A549 treated with dexamethasone at 1 μM for 4 hours (cell line): ENCODE measurements around the gene INO80D. TPM values are rescaled to one million over a fixed set of nuclear protein-coding genes. Genes with fewer than 3 reads are reported as not detected.

Source experiments
- total RNA-seq: library from RNA; stranded (reverse); fragments of 200-300 nt; extraction: Qiagen RNA extraction; gene quantifications from 5 replicates; pipeline ENCODE4 v1.2.3, GENCODE V29; 2022

The INO80D gene, protein sequence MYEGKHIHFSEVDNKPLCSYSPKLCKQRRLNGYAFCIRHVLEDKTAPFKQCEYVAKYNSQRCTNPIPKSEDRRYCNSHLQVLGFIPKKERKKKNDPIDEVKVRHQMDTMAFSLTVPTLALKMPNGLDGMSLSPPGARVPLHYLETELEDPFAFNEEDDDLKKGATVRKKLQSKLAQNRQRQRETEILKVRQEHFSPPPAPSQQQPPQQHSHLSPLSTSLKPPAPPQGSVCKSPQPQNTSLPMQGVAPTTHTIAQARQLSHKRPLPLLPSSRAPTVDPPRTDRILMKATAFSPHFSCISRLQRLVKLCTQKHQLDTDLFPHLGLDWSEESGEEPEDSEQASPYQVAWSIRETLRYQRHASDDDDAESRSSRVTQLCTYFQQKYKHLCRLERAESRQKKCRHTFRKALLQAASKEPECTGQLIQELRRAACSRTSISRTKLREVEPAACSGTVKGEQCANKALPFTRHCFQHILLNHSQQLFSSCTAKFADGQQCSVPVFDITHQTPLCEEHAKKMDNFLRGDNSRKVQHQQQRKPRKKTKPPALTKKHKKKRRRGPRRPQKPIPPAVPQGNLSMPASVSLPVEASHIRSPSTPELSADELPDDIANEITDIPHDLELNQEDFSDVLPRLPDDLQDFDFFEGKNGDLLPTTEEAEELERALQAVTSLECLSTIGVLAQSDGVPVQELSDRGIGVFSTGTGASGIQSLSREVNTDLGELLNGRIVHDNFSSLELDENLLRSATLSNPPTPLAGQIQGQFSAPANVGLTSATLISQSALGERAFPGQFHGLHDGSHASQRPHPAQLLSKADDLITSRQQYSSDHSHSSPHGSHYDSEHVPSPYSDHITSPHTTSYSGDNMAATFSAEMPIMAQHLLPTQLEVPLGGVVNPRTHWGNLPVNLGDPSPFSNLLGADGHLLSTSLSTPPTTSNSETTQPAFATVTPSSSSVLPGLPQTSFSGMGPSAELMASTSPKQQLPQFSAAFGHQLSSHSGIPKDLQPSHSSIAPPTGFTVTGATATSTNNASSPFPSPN
- 1.9 to 2.9 TPM (median 2.3 TPM) in 5 replicates for total RNA-seq

DNA sequence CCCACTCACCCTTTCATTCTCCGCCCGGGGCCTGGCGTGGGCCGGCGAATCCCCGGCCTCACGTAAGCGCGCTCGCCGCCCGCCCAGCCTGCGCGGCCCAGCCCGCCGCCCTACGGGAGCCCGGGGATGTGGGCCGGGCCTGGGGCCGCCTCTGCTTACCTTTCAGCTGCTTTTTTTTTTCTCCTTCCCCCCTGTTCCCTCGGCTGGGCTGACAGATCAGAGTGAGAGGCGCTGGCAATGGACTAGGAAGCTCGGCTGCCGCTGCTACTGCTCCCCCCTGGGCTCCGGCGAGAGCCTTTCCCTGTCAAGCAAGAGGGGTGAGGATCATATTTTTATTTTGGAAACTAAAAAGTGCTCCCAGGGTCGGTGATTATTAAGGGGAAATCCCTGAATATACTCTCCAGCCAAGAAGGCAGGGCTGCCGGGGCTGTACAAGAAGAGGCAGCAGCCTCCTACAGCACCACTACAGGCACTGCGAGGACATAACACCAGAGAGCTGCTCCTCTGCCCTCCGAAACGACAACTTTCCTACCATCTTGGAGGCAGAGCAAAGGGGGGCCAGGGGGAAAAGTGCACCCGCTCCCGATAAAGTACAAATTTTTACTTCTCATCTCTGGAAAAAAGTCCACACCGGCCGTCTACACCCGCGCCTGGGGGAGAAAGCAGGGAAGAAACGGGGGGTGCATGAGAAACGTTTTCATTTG lies at the start of gene INO80D:
INO80D (minus strand) TSS at position 433 of the 704 bp plus-strand sequence. CDS start 23,158 bp downstream, outside the sequence.

Other genes starting within 250 kb of the INO80D start
- 55.1 to 72.2 TPM (median 68.7 TPM) in 5 replicates for gene NDUFS1, start 73.3 kb upstream of the INO80D start, total RNA-seq
- 964 to 1,168 TPM (median 994 TPM) in 5 replicates for gene EEF1B2, start 73.7 kb upstream of the INO80D start, total RNA-seq
- 0.70 to 2.1 TPM (median 1.3 TPM) in 5 replicates for gene ZDBF2, start 188.5 kb upstream of the INO80D start, total RNA-seq